T-helper 17 cell (primary cell): ENCODE measurements around the gene SH3YL1. TPM values are rescaled to one million over a fixed set of nuclear protein-coding genes. Genes with fewer than 3 reads are reported as not detected.

Source experiments
- ATAC-seq: fragments of 150-1000 bp; cut with Tn5 transposase; 2 replicates; pipeline ENCODE4 v1.10.0; 2021; ENCODE audit warnings: mild to moderate bottlenecking, moderate library complexity
- DNase-seq, 3 donors: peaks; one replicate each; pipeline versions ENCODE4 v3.0.0 to v3.0.0-alpha.2; 2020 to 2021
- H3K9me3 ChIP-seq: one replicate; pipeline ENCODE4 v1.7.0; 2013; ENCODE audit warnings: low read length, mild to moderate bottlenecking; ENCODE audit not compliant: control insufficient read depth, poor library complexity, severe bottlenecking
- H3K27ac Mint-ChIP-seq: one replicate; pipeline ENCODE4 v1.8.0; 2022; ENCODE audit warnings: mild to moderate bottlenecking, moderate library complexity, mixed read lengths
- H3K27me3 Mint-ChIP-seq: one replicate; pipeline ENCODE4 v1.8.0; 2022; ENCODE audit warnings: mixed read lengths
- H3K36me3 Mint-ChIP-seq: one replicate; pipeline ENCODE4 v1.8.0; 2022; ENCODE audit warnings: low read depth, mixed read lengths
- H3K4me1 Mint-ChIP-seq: one replicate; pipeline ENCODE4 v1.8.0; 2022; ENCODE audit warnings: mild to moderate bottlenecking, mixed read lengths
- H3K4me3 Mint-ChIP-seq: one replicate; pipeline ENCODE4 v1.8.0; 2022; ENCODE audit warnings: mild to moderate bottlenecking, moderate library complexity, mixed read lengths
- total RNA-seq, 4 donors: library from RNA in 2 of 4; stranded (reverse) in 2 of 4; gene quantifications; one replicate each; pipeline ENCODE4 v1.2.3 and lab custom pipeline; 2022 to 2026

SH3YL1 gene
- total RNA-seq, 2 donors from 2014 or later, result 35.4 to 53.3 TPM

DNA sequence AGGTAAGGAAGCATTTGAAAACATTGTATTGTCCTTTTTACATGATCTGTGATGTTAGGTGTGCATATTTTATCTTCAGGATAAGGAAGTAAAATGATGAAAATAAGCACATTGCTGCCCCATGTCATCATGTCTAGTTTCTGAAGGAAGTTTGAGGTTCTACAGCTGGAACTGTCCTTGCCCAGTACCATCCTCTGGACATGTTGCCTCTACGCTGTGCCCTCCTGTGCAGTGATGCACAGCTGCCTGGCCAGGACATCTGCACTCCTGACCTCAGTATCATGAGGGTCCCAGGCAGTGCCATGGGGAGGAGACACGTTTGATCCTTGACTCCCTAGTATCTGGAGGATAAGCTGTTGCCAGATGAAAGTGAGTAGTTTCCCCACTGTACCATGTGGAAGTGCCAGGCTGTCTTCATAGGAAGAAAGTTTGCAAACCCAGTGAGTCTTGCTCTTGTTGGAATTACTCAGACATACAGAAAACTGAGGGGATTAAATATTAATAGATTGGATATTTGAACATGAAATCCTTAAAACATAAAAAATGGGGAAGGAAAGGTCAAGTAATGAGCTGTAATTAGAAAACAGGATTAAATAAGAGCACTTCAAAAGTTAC lies 14.6 kb upstream of the SH3YL1 start:
- Mint-ChIP-seq H3K27ac (no peak overlapping the region), H3K36me3 (peaks cover 13% of the 10 kb centered on the region)

GRCh38 chr2:275466-275865 lies 11.6 kb upstream of the SH3YL1 start:
- peaks cover 17% of the 10 kb centered on the region for H3K36me3 Mint-ChIP-seq
- ATAC-seq, result no peak

More for the DNA sequence above, 14.6 kb upstream of the SH3YL1 start:
- DNase-seq (no peak), ATAC-seq (no peak)
- Mint-ChIP-seq H3K4me3 (no peak overlapping the region), H3K27me3 (no peaks in the 10 kb centered on the region), H3K4me1 (peaks cover 5% of the 10 kb centered on the region)
- no peaks in the 10 kb centered on the region for H3K9me3 ChIP-seq

GRCh38 chr2:274503-274902 lies 10.7 kb upstream of the SH3YL1 start:
- peaks cover 23% of the 10 kb centered on the region for H3K4me1 Mint-ChIP-seq
- DNase-seq (no peak), ATAC-seq (no peak)
- H3K27ac Mint-ChIP-seq, result peak overlapping the region; percentile 34
- H3K9me3 ChIP-seq, result no peaks in the 10 kb centered on the region
- H3K4me3 Mint-ChIP-seq, result peak overlapping the region; percentile 64
- no peaks in the 10 kb centered on the region for H3K27me3 Mint-ChIP-seq
- peaks cover 16% of the 10 kb centered on the region for H3K36me3 Mint-ChIP-seq

More at GRCh38 chr2:275466-275865, 11.6 kb upstream of the SH3YL1 start:
- peaks cover 14% of the 10 kb centered on the region for H3K4me1 Mint-ChIP-seq
- no peak overlapping the region for H3K4me3 Mint-ChIP-seq
- no peaks in the 10 kb centered on the region for H3K9me3 ChIP-seq
- H3K27ac Mint-ChIP-seq, result no peak overlapping the region
- H3K27me3 Mint-ChIP-seq, result no peaks in the 10 kb centered on the region
- DNase-seq, result no peak

DNA sequence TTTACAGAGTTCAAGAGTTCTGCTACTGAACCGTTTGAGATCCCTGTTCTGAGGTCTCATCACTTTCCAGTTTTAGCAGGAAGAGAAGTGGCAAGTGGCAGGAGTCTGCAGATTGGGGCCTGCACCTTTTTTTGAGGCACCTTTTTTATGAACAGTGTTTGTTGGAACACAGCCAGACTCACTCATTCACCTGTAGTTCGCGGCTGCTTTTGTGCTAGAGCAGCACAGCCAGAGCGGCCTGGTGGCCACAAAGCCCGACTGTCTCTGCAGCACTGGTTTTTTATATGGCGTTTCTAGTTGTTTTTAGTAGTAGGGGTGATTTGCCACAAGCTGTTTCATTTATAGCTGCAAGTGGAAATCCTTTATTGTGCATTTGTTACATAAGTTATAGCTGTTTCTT lies 9.5 kb upstream of the SH3YL1 start:
- H3K9me3 ChIP-seq, result no peaks in the 10 kb centered on the region
- Mint-ChIP-seq H3K4me1 (peaks cover 27% of the 10 kb centered on the region), H3K27ac (no peak overlapping the region), H3K4me3 (no peak overlapping the region), H3K27me3 (no peaks in the 10 kb centered on the region), H3K36me3 (peaks cover 17% of the 10 kb centered on the region)
- DNase-seq (no peak), ATAC-seq (no peak)

- DNase-seq (no peak), ATAC-seq (no peak)
- H3K4me3 Mint-ChIP-seq, result no peak overlapping the region
- H3K27me3 Mint-ChIP-seq, result no peaks in the 10 kb centered on the region
- peaks cover 32% of the 10 kb centered on the region for H3K4me1 Mint-ChIP-seq
- no peak overlapping the region for H3K27ac Mint-ChIP-seq
- no peaks in the 10 kb centered on the region for H3K9me3 ChIP-seq
- H3K36me3 Mint-ChIP-seq, result peaks cover 11% of the 10 kb centered on the region
Observed at GRCh38 chr2:271917-272316, 8.1 kb upstream of the SH3YL1 start.

GRCh38 chr2:270861-271260 lies 7.0 kb upstream of the SH3YL1 start:
- no peak overlapping the region for H3K4me3 Mint-ChIP-seq

DNA sequence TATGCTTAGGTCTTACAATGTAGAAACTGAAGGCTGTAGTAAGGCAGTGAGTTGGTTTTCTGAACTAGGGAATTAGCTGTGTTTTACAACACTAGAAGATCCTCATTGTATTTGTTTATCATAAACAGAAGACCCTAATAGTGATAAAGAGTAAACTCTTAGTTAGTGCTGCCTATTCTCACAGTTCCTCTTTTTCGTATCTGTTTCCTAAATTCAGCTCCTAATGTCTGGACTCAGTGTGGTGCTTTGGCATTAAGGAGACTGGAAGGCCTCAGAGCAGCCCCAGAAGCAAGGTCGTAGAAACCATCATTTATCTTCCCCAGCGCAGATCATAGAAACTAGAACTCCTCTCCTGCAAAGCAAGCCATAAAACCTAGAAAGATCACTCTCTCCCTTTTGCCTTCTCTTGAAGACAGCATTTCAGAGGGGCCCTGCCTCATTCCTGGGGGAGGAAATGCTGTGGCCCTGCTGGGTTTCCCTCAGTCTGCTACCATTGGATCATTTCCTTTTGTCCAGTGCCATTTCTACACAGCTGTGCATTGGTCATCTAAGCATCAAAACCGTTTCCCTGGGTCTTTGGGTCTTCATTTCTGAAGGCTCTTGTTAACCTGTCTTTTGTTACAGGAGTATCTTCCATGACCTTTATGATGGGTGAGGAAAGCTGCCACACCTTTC lies 5.7 kb upstream of the SH3YL1 start:
- H3K27me3 Mint-ChIP-seq, result no peaks in the 10 kb centered on the region
- H3K27ac Mint-ChIP-seq, result no peak overlapping the region
- ATAC-seq, result no peak
- no peaks in the 10 kb centered on the region for H3K9me3 ChIP-seq
- no peak overlapping the region for H3K4me3 Mint-ChIP-seq
- peaks cover 9% of the 10 kb centered on the region for H3K36me3 Mint-ChIP-seq
- no peak for DNase-seq
- H3K4me1 Mint-ChIP-seq, result peaks cover 36% of the 10 kb centered on the region

More at GRCh38 chr2:270861-271260, 7.0 kb upstream of the SH3YL1 start:
- H3K27ac Mint-ChIP-seq, result no peak overlapping the region
- H3K9me3 ChIP-seq, result no peaks in the 10 kb centered on the region
- H3K4me1 Mint-ChIP-seq, result peaks cover 32% of the 10 kb centered on the region
- peaks cover 11% of the 10 kb centered on the region for H3K36me3 Mint-ChIP-seq
- ATAC-seq (no peak), DNase-seq (no peak)
- no peaks in the 10 kb centered on the region for H3K27me3 Mint-ChIP-seq

- DNase-seq (no peak), ATAC-seq (no peak)
- Mint-ChIP-seq H3K27me3 (no peaks in the 10 kb centered on the region), H3K4me1 (peaks cover 38% of the 10 kb centered on the region), H3K27ac (no peak overlapping the region), H3K4me3 (no peak overlapping the region), H3K36me3 (peaks cover 7% of the 10 kb centered on the region)
- H3K9me3 ChIP-seq, result no peaks in the 10 kb centered on the region
Observed at GRCh38 chr2:268323-268722, 4.5 kb upstream of the SH3YL1 start.

- peak; percentile 84 for ATAC-seq
- DNase-seq, result peak; percentile 95 to 97 (median 96)
- Mint-ChIP-seq H3K4me3 (peak within 1 kb of the TSS; percentile 92), H3K27me3 (no peaks in the 10 kb centered on the region), H3K4me1 (peaks cover 22% of the 10 kb centered on the region), H3K36me3 (peaks cover 3% of the 10 kb centered on the region), H3K27ac (peak within 1 kb of the TSS; percentile 90)
- no peaks in the 10 kb centered on the region for H3K9me3 ChIP-seq
Observed at GRCh38 chr2:264493-265468, 949 bp upstream of the SH3YL1 start, which contains the start of gene ACP1. Gene ACP1, plus strand, starts transcription at chr2:264947. Its CDS starts 18 bp downstream, at chr2:264965.

DNA sequence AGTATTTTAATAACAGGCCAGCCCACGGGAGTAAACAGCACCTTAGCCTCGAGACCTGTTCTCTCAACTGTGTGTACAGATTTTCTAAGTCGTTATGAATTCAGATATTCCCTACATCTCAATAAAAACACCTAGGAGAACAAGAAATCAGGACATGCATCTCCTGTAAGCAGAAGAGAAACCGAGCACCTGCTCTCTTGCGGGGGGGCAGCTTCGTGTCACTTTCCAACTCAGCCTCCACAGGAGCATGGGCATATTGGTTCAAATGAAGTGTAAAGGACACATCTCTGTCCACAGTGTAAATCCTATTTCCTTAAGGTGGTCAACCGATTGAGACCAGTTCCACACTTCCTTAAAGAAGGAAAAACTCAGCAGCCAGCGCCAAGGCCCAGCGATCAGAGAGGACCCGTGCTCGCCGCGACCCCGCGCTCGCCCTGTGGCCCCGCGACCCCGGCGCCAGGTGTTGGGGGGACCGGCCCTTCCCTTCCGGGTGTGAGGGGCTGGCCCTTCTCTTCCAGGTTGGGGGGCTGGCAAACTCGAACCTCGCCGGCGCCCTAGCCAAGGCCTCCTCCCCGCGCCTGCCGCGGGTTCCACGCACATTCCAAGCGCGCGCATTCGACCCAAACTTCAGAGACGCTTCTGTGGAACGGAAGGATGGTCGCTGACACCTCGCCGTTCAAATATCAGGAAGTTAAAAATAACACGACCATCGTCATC lies 652 bp downstream of the SH3YL1 start:
- H3K9me3 ChIP-seq, result no peaks in the 10 kb centered on the region
- peak overlapping the region; percentile 92 for H3K4me3 Mint-ChIP-seq
- DNase-seq, result peak in 1 of 3 donors; percentile 15
- peak overlapping the region; percentile 90 for H3K27ac Mint-ChIP-seq
- peaks cover 15% of the 10 kb centered on the region for H3K4me1 Mint-ChIP-seq
- no peak for ATAC-seq
- no peaks in the 10 kb centered on the region for H3K36me3 Mint-ChIP-seq
- no peaks in the 10 kb centered on the region for H3K27me3 Mint-ChIP-seq

- DNase-seq (no peak), ATAC-seq (no peak)
- Mint-ChIP-seq H3K27me3 (no peaks in the 10 kb centered on the region), H3K4me3 (peak overlapping the region; percentile 19), H3K27ac (peak overlapping the region; percentile 90), H3K36me3 (no peaks in the 10 kb centered on the region), H3K4me1 (peaks cover 12% of the 10 kb centered on the region)
- H3K9me3 ChIP-seq, result peaks cover 3% of the 10 kb centered on the region
Observed at GRCh38 chr2:262117-262516, 1.7 kb downstream of the SH3YL1 start.

- H3K4me3 Mint-ChIP-seq, result no peak overlapping the region
- H3K27ac Mint-ChIP-seq, result no peak overlapping the region
- H3K27me3 Mint-ChIP-seq, result no peaks in the 10 kb centered on the region
- DNase-seq (no peak), ATAC-seq (no peak)
- peaks cover 3% of the 10 kb centered on the region for H3K9me3 ChIP-seq
- H3K4me1 Mint-ChIP-seq, result peaks cover 7% of the 10 kb centered on the region
- H3K36me3 Mint-ChIP-seq, result no peaks in the 10 kb centered on the region
Observed at GRCh38 chr2:260507-261161, 3.2 kb downstream of the SH3YL1 start.
